HTR-8/SVneo (cell line): Measurements from ENCODE around the gene RAC3.

Experiments
- DNase-seq: peaks from one replicate; pipeline ENCODE4 v3.0.0; 2011; ENCODE audit warnings: low spot score, mixed read lengths; ENCODE audit not compliant: insufficient read length
- FAIRE-seq: peaks from 2 replicates; lab custom pipeline; 2011; peaks lifted over from hg19 to GRCh38; lab: Jason Lieb, UNC

Gene RAC3

DNA sequence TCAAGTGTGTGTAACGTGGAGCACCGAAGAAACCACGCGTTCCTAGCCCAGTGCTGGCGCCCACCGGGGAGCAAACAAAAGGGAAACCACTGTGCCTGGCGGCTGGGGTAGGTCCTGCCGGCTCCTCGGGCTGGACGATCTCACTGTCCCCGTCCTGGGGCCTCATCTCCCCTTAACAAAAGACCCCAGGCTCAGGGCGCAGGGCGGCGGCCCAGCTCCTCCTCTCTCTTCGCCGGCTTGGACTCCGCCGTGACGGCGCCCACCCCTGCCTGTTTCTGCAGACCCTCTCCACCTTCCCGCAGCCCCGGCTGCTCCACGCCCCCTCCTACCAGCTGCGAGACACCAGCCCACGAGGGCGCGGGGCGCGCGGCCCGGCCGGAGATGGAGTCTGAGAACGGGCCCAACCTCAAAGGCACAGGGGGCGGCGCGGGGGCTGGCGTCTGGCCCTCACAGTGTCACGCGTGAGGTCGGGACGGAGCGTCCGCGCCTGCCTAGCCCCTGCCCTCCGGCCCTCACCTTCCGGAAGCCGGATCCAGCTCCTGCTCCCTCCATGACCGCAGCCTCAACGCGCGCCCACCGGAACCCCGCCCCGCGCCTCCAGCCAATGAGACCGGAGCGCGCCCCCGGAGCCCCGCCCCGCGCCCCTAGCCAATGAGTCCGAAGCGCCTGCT is 9.0 kb upstream of the RAC3 start, which contains the start of gene CENPX:
TSS of gene CENPX (minus strand) at position 569 of the 671 bp plus-strand sequence. CDS start at position 552, 17 bp downstream.
- FAIRE-seq: no peak

DNA sequence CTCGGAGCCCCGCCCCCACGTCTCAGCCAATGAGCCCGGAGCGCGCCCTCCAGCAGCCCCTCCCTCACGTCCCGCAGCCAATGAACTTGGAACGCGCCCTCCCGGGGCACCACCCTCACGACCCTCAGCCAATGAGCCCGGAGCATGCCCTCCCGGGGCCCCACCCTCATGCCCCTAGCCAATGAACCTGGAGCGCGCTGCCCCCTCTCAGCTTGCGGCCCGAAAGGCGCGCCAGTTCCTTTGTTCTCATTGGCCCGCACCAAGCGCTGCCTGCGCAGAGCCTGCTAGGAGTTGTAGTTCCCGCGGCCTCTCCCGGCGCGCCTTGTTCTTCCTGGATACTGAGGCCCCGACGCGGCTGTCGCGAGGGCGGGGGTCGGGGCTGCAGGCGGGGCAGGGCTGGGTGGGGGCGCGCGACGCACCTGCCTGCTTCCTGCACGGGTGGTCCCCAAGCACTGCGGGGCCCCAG is 8.5 kb upstream of the RAC3 start, which contains the start of gene LRRC45:
TSS of gene LRRC45 (plus strand) at position 325 of the 466 bp plus-strand sequence. CDS start 339 bp downstream, outside the sequence.
- FAIRE-seq: peak; percentile 97
- peak; percentile 98 for DNase-seq

More for the DNA sequence above, 9.0 kb upstream of the RAC3 start, which contains the start of gene CENPX:
- DNase-seq: no peak

DNA sequence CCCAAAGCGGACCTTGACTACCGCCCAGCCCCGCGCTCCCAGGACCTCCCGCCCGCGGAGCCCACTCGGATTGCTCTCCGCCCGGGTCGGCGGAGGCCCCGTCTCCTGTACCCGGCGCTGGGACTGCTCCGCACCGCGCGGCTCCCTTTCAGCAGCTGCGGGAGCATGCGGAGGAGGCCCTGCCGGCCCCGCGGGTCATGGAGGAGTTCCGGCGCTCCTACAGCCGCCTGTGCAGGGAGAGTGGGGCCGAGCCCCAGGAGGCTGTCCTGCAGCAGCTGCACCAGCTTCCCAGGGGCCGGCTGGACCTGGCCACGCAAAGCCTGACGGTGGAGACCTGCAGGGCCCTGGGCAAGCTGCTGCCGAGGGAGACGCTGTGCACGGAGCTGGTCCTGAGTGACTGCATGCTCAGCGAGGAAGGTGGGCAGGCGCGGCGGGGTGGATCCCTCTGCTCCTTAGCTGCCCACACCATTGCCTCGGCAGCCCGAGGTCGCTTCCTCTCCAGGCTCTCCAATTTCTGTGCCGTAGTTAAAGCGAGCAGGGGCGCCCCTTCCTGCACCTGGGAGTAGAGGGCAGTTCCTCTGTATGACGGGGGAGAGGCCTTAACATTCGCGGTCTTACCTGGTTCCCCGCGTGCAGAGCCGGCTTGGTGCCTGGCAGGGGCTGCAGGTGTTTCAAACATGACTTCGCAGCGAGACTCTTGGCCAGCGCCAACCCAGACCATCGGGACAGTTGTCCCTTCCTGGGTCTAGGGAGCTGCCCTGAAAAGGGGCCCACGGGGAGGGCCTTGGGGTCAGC is 7.8 kb upstream of the RAC3 start:
- no peak for DNase-seq
- no peak for FAIRE-seq

DNA sequence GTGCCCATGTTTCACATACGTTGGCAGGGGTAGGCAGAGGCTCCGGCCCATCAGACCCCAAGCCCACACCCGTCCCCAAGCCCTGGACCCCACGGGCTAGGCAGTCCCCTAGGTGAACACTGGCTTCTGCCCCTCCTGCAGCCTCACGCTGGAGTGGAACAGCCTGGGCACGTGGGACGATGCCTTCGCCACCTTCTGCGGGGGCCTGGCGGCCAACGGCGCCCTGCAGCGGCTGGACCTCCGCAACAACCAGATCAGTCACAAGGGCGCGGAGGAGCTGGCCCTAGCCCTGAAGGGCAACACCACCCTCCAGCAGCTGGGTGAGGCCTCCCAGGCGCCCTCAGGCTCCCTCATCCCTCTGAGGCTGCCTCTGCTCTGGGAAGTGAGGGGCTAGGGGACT is 6.6 kb upstream of the RAC3 start:
- no peak for DNase-seq
- no peak for FAIRE-seq

DNA sequence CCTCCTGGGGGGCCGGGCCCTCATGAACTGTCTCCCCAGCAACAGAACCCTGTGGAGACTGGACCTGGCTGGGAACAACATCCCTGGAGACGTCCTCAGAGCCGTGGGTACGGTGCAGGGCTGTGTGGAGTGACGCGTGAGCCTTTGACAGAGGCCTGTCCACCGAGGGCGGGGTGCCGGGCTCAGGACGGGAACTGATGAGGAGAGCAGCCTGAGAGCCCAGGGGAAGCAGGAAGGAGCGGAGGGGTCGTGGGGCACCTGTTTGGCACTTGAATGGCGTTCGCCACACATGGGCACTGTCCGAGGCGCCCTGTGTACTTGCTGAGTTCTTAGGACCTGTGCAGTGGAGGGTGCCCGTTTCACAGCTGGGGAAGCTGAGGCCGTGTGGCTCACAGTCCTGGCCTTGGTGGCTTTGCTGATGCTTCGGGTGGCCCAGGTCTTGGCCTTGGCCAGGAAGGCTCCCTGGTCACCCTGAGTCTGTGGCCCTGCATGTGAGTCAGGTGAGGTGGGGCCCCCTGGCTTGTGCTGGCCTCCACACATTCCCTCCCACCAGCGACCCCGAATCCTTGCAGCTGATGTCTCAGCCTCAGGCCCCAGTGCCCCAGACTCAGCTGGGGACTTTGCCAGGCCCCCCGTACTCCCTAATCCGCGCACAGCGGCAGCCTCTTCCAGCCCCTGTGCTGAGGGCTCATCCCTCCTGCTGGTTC is 5.9 kb upstream of the RAC3 start:
- FAIRE-seq: no peak
- DNase-seq: no peak

DNA sequence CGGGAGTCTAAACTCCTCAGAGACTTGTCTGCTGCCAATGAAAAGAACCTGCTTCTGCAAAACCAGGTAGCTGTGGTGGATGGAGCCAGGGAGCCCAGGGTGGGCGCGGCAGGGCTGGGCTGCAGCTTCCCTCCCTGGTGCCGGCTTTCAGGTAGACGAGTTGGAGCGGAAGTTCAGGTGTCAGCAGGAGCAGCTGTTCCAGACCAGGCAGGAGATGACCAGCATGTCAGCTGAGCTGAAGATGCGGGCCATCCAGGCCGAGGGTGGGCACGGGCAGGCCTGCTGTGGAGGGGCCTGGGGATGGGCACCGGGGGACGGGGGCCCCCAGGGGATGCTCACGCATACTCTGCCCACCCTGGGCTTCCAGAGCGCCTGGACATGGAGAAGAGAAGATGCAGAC is 3.2 kb upstream of the RAC3 start:
- FAIRE-seq: no peak

DNA sequence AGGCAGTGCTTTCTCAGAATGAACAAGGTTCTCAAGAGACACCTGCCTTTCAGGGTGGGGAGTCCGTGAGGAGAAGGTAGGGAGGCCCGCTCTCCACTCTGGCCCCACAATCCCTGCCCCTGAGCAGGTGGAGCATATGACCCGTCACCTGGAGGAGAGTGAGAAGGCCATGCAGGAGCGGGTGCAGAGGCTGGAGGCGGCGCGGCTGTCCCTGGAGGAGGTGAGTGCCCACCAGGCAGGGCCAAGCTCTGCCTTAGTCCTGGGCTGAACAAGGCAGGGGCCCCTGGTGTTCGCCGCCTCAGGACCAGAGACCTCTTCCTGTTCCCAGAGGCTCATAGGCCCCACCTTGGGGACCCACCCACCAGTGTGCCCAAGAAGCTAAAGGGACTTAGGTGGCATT is 2.5 kb upstream of the RAC3 start:
- FAIRE-seq: no peak
- no peak for DNase-seq

More for the DNA sequence above, 3.2 kb upstream of the RAC3 start:
- no peak for DNase-seq

DNA sequence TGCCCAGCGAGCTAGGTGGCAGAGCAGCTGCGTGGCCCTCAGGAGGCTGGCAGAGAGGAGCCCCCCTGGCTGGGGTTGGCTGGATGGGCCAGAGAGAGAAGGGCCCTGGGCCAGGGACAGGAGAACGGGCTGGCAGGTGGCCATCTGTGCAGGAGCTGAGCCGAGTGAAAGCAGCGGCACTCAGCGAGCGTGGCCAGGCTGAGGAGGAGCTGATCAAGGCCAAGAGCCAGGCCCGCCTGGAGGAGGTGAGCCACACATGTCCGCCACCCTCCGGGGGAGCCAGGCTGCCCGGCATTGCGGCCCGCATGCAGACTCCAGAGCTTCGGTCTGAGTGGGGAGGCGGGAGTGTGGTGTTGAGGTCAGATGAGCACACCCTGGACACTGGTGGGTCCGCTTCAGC is 2.1 kb upstream of the RAC3 start:
- DNase-seq (no peak), FAIRE-seq (no peak)

DNA sequence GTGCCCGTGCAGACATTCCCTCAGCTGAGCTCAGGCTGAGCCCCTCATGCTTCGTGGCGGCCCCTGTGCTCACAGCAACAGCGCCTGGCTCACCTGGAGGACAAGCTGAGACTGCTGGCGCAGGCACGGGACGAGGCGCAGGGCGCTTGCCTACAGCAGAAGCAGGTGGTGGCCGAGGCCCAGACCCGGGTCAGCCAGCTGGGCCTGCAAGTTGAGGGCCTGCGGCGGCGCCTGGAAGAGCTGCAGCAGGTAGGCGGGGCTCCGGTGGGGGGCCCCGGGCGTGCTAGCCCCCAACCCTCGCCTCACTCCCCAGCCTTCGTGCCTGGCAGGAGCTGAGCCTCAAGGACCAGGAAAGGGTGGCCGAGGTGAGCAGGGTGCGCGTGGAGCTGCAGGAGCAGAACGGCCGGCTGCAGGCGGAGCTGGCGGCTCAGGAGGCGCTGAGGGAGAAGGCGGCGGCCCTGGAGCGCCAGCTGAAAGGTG is 1.4 kb upstream of the RAC3 start:
- FAIRE-seq: no peak

DNA sequence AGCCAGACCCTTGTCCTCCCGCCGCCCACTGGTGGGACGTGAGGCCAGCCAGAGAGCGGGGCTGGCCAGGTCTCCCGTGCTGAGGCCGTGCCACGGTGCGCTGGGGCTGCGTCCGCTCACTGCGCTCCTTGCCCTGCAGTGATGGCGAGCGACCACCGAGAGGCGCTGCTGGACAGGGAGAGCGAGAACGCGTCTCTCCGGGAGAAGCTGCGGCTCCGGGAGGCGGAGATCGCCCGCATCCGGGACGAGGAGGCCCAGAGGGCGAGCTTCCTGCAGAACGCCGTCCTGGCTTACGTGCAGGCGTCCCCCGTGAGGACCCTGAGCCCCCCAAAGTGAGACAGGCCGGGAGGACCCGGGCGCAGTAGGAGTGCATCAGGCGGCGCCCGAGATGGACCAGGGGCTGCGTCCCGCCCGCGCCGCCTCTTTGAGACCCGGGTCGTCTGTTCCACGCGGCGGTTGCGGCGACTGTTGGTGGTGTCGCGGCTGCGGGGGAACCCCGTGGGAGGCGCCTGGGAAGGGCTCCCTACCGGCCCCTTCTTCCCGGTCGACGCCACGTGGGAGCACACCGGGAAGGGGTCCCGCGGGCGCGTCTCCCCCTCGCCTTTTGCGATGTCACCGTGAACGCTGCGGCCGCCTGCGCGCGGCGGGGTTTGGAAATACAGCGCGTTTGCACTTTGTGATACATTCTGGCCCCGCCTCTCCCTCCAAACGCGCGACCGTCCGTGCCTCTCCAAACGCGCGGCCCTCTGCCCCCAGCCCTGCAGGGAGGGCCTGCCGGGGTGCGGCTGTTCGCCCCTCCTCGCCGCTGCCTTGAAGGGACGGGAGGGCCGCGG is 792 bp upstream of the RAC3 start:
- FAIRE-seq (peak; percentile 75), DNase-seq (peak; percentile 84)

More for the DNA sequence above, 1.4 kb upstream of the RAC3 start:
- no peak for DNase-seq

DNA sequence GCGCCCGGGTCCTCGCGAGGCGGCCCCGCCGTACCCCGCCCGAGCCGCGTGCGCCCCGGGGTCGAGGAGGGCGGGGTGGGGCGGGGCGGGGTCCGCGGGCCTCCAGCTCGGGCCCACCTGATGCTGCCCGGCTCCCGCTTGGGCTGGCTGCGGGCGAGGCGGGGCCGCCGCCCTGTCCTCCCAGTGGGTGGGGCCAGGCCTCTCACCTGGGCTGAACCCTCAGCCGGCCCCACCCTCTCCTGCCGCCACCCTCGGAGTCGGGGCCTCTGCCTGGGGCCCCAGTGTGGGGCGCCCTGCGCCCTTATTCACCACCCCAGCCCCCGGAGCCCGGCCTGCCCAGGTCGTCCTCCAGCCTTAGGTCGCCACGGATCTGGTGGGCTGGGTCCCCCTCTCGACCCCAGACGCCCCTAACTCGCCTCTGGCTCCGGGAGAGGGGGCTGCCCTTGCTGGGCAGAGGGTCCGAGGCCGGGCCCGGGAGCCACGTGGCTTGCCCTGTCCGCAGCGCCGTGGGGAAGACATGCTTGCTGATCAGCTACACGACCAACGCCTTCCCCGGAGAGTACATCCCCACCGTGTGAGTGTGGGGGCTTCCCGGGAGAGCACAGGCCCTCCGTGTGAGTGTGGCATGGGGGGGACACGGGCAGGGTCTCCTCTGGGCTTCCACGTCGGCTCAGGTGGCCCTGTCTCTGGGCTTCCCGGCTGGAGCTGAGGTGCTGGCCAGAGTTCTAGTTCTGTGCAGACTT is 578 bp downstream of the RAC3 start:
- DNase-seq: peak; percentile 41

DNA sequence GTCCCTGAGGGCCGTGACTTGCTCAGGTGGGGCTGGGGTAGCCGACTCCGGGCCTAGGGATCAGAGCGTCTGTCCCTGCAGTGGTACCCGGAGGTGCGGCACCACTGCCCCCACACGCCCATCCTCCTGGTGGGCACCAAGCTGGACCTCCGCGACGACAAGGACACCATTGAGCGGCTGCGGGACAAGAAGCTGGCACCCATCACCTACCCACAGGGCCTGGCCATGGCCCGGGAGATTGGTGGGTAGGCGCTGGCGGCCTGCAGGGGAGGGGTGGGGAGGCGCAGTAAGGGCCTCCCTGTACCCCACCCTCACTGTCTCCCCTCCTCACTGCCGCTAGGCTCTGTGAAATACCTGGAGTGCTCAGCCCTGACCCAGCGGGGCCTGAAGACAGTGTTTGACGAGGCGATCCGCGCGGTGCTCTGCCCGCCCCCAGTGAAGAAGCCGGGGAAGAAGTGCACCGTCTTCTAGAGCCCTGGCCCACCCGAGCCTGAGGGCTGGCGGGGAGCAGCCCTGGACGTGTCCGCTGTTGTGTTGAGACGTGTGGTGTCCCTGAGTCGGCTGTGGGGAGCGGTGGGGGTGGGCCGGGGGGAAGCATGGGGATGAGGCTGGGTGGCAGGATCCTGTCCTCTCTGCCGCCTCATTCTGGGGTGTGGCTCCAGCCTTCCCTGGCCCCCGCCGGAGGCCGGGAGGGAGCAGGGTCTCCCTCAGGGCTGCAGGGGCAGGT is 2.0 kb downstream of the RAC3 start:
- no peak for DNase-seq
- FAIRE-seq: no peak

More for the DNA sequence above, 578 bp downstream of the RAC3 start:
- FAIRE-seq: no peak

DNA sequence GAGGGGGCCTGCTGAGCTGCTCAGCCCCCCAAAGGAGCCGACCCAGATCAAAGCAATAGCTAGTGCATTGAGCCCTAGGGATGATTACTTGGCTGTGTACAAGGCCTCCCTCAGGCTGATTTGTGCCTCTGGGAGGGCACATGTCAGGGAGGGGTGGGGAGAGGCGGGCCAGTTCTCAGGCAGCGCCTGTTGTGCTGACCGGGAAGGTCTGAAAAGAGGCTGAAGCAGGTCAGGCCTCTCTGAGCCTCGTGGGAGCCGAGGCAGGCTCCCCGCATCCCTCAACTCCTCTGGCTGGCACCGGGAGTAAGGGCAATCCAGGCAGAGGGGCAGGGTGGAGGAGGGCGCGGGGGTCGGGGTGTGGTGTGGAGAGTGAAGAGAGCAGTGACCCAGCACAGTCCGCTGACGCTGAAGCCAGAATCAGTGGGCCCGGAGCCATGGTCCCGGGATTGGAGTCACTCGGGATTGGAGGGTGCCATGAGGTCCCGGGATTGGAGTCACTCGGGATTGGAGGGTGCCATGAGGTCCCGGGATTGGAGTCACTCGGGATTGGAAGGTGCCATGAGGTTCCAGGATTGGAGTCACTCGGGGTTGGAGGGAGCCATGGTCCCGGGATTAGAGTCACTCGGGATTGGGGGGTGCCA is 3.0 kb downstream of the RAC3 start:
- DNase-seq (no peak), FAIRE-seq (no peak)

DNA sequence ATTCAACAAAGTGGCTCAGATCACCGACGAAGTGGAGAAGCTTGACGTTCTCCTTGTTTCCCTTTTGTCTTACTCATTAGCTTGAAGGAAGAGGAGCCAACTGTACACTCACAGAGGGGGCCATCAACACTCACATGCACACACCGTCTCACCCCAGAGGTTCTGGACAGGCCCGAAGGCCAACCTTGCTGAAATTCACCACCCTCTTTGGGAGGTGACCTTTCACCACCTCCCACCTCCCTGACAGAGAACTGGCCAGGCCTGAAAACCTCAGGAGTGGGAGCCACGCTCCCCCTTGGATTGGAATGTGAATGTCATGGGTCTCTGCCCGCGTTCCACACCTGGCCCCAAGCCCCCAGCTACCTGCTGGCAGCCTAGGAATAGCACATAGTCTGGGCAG is 4.0 kb downstream of the RAC3 start:
- FAIRE-seq (no peak), DNase-seq (no peak)

DNA sequence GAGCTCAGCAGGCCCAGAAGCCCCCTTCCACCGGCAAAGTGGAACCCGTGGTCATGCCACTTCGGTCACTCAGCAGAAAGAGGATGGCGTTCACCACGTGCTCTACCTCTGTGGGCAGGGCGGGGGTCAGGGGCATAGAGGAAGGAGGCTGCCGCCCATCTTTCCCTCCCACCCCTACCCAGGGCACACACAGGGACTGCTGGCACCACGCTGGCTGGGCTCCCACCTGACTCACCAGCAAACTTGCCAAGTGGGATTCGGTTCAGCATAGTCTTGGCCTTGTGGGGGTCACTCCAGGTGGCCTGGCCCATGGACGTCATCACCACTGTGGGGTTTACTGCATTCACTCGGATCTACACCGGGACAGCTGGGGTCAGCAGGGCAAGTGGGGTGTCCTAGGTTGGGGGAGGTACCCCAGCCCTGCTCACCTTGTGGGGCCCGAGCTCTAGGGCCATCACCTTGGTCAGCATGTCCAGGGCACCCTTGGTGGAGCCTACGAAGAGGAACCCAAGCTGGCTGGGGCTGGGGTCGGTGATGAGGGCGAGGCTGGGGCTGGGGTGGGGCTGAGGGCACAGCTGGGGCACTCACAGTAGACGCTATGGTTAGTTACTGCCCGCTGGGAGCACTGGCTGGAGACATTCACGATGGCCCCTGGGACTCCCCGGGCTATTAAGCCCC is 4.6 kb downstream of the RAC3 start:
- FAIRE-seq (no peak), DNase-seq (no peak)

DNA sequence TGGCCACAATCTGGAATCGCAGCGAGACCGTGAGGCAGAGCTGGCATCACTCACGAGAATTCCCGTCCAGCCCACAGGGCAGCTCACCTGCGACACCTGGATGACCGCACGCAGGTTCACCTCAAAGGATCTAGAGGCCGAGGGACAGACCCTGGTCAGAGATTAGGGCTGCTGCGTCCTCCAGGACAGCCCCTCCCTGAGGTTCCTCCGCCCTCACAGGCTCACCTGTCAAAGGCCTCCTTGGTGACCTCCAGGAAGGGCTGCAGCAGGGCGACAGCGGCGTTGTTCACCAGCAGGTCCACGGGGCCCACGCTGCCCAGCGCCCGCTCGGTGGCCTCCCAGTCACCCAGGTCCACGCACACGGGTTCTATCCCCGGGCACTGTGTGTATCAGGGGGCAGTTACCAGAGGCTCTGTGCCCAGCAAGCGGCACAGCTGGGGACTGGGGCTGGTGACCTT is 5.2 kb downstream of the RAC3 start:
- FAIRE-seq (no peak), DNase-seq (no peak)
